ENCODE measurements around the gene ACVR1C. TPM values are rescaled to one million over a fixed set of nuclear protein-coding genes. Genes with fewer than 3 reads are reported as not detected.
A peak's percentile ranks its signal among the peaks of the same experiment; 100 is the strongest.

The ACVR1C gene
- total RNA-seq, 1 donor from 2014 or later, result 6.6 TPM

GRCh38 chr2:157504623-157505022 lies 124.0 kb downstream of the ACVR1C start:
- Histone ChIP-seq H3K36me3 (no peaks in the 10 kb centered on the region), H3K27ac (no peak overlapping the region), H3K4me3 (no peak overlapping the region), H3K4me1 (no peaks in the 10 kb centered on the region), H3K9me3 (no peaks in the 10 kb centered on the region), H3K27me3 (no peaks in the 10 kb centered on the region)
- TF ChIP-seq POLR2AphosphoS5 (IDR thresholded peaks at IDR 0.05; ENCODE audit: insufficient read depth in 1 of 2, low read depth in 1 of 2) (no peak), POLR2A (IDR thresholded peaks at IDR 0.05) (no peak), CTCF (IDR thresholded peaks at IDR 0.05) (no peak)
- intact Hi-C loops (cut with DNase I), result no loop called here
- no peak for DNase-seq (ENCODE audit: extremely low spot score in 2 of 2)

GRCh38 chr2:157501026-157501425 lies 127.6 kb downstream of the ACVR1C start:
- Histone ChIP-seq H3K9me3 (no peaks in the 10 kb centered on the region), H3K27me3 (no peaks in the 10 kb centered on the region), H3K4me3 (no peak overlapping the region), H3K27ac (no peak overlapping the region), H3K4me1 (no peaks in the 10 kb centered on the region), H3K36me3 (no peaks in the 10 kb centered on the region)
- no peak for DNase-seq (ENCODE audit: extremely low spot score in 2 of 2)
- TF ChIP-seq POLR2A (IDR thresholded peaks at IDR 0.05), result no peak
- no peak for TF ChIP-seq CTCF (IDR thresholded peaks at IDR 0.05)
- TF ChIP-seq POLR2AphosphoS5 (IDR thresholded peaks at IDR 0.05; ENCODE audit: insufficient read depth in 1 of 2, low read depth in 1 of 2), result no peak
- intact Hi-C loops (cut with DNase I), result no loop called here

- Histone ChIP-seq H3K27ac (no peak overlapping the region), H3K9me3 (no peaks in the 10 kb centered on the region), H3K4me1 (no peaks in the 10 kb centered on the region), H3K36me3 (no peaks in the 10 kb centered on the region), H3K4me3 (no peak overlapping the region), H3K27me3 (no peaks in the 10 kb centered on the region)
- intact Hi-C loops (cut with DNase I), result no loop called here
- no peak for DNase-seq (ENCODE audit: extremely low spot score in 2 of 2)
- TF ChIP-seq POLR2A (IDR thresholded peaks at IDR 0.05) (no peak), POLR2AphosphoS5 (IDR thresholded peaks at IDR 0.05; ENCODE audit: insufficient read depth in 1 of 2, low read depth in 1 of 2) (no peak), CTCF (IDR thresholded peaks at IDR 0.05) (no peak)
Observed at GRCh38 chr2:157500334-157500733, 128.3 kb downstream of the ACVR1C start.

DNA sequence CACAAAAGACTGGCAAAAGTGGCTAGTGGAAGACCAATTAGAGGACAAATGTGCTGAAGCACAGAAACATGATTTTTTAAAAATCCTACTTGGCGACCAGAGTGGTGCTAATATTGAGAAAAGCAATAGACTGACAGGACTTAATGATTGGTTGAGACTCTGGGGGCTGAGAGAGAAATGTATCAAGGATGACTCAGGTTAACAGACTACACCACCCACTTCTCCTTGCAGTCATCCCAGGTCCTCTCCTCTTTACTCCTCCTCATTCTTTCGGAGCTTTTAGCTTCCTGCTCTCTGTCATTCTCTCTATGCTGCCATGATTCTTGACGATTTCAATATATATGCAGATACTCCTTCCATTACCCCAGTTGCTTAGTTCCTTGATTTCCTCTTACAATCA lies 130.2 kb downstream of the ACVR1C start:
- H3K36me3 ChIP-seq, result no peaks in the 10 kb centered on the region
- no peaks in the 10 kb centered on the region for H3K4me1 ChIP-seq
- DNase-seq (ENCODE audit: extremely low spot score in 2 of 2), result no peak
- no peaks in the 10 kb centered on the region for H3K27me3 ChIP-seq
- TF ChIP-seq CTCF (IDR thresholded peaks at IDR 0.05) (no peak), POLR2AphosphoS5 (IDR thresholded peaks at IDR 0.05; ENCODE audit: insufficient read depth in 1 of 2, low read depth in 1 of 2) (no peak)
- H3K9me3 ChIP-seq, result no peaks in the 10 kb centered on the region
- H3K4me3 ChIP-seq, result no peak overlapping the region
- H3K27ac ChIP-seq, result no peak overlapping the region
- intact Hi-C loops (cut with DNase I), result loop anchor here (5.0 kb wide), 1 partner anchor 509 kb away; no protein-coding TSS in a partner anchor

DNA sequence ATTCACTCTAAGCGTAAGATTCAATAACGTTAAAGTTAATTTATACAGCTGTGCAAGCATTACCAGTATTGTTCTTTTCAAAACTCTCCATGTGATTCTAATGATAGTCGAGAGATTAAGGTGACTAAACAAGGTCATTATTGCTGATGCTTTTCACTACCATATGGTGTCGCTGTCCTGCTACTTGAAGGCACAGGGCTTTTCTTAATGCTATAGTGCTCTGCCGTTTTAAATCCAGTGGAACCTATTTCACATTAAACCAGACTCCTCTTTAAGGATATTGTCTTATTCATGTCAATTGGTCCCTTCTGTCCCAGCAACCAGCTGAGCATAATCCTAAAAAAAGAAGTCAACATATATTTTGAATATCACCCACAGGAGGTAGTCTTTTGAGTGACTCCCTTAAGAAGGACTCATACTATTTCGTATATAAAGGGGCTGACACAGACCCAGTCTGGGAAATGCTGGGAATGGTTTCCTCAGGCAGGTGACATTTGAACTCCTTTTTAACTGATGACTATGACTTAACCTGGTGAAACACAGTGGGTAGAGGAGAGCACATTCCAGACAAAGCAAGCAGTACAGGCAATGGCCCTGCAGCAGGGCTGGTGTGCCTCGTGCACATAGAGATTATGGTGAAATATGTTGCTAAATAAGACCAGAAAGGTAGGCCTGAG lies 130.9 kb downstream of the ACVR1C start:
- H3K9me3 ChIP-seq, result no peaks in the 10 kb centered on the region
- H3K27me3 ChIP-seq, result no peaks in the 10 kb centered on the region
- DNase-seq (ENCODE audit: extremely low spot score in 2 of 2), result no peak
- no peak overlapping the region for H3K4me3 ChIP-seq
- intact Hi-C loops (cut with DNase I), result loop anchor here (5.0 kb wide), 1 partner anchor 510 kb away; no protein-coding TSS in a partner anchor
- no peak overlapping the region for H3K27ac ChIP-seq
- TF ChIP-seq CTCF (IDR thresholded peaks at IDR 0.05) (peak in 1 of 3 experiments; percentile 25), POLR2AphosphoS5 (IDR thresholded peaks at IDR 0.05; ENCODE audit: insufficient read depth in 1 of 2, low read depth in 1 of 2) (no peak)
- H3K4me1 ChIP-seq, result no peaks in the 10 kb centered on the region
- H3K36me3 ChIP-seq, result no peaks in the 10 kb centered on the region
